ENCODE data around the gene ROR2. TPM values are rescaled to one million over a fixed set of nuclear protein-coding genes. Genes with fewer than 3 reads are reported as not detected.

Gene ROR2
- total and polyA plus RNA-seq, 9 donors = 2.1 to 9.4 (median 4.6) TPM

- DNase-seq = no peak
- Histone ChIP-seq H3K27ac (ENCODE audit: low read length) (no peak overlapping the region), H3K4me3 (ENCODE audit: low read length) (no peak overlapping the region), H3K36me3 (ENCODE audit: control insufficient read depth, insufficient read depth, low read length) (no peaks in the 10 kb centered on the region), H3K4me1 (ENCODE audit: control insufficient read depth, insufficient read depth, low read length) (no peaks in the 10 kb centered on the region), H3K9me3 (replicated peaks; ENCODE audit: control insufficient read depth, low read depth, low read length) (peaks cover 5% of the 10 kb centered on the region), H3K27me3 (ENCODE audit: control insufficient read depth, insufficient read depth, low read length) (no peaks in the 10 kb centered on the region)
- 75% methylated on average over 8 of the region's 12 CpGs for WGBS (ENCODE audit: insufficient coverage)
These were observed 382.3 kb downstream of the ROR2 start for GRCh38 chr9:91567642-91568274.

GRCh38 chr9:91564081-91564670 is 385.9 kb downstream of the ROR2 start:
- DNase-seq = no peak
- no peak overlapping the region for H3K27ac ChIP-seq (ENCODE audit: low read length)
- peaks cover 2% of the 10 kb centered on the region for H3K9me3 ChIP-seq (replicated peaks; ENCODE audit: control insufficient read depth, low read depth, low read length)
- no peak overlapping the region for H3K4me3 ChIP-seq (ENCODE audit: low read length)
- no peaks in the 10 kb centered on the region for H3K27me3 ChIP-seq (ENCODE audit: control insufficient read depth, insufficient read depth, low read length)
- no peaks in the 10 kb centered on the region for H3K36me3 ChIP-seq (ENCODE audit: control insufficient read depth, insufficient read depth, low read length)
- WGBS (ENCODE audit: insufficient coverage) = no CpG with 5 or more reads among the region's 3 CpGs
- H3K4me1 ChIP-seq (ENCODE audit: control insufficient read depth, insufficient read depth, low read length) = no peaks in the 10 kb centered on the region

GRCh38 chr9:91562416-91562815 is 387.6 kb downstream of the ROR2 start:
- DNase-seq = no peak
- H3K36me3 ChIP-seq (ENCODE audit: control insufficient read depth, insufficient read depth, low read length) = no peaks in the 10 kb centered on the region
- no peaks in the 10 kb centered on the region for H3K27me3 ChIP-seq (ENCODE audit: control insufficient read depth, insufficient read depth, low read length)
- no peak overlapping the region for H3K4me3 ChIP-seq (ENCODE audit: low read length)
- H3K4me1 ChIP-seq (ENCODE audit: control insufficient read depth, insufficient read depth, low read length) = no peaks in the 10 kb centered on the region
- 100% methylated on average over 1 of the region's 3 CpGs for WGBS (ENCODE audit: insufficient coverage)
- H3K27ac ChIP-seq (ENCODE audit: low read length) = no peak overlapping the region
- no peaks in the 10 kb centered on the region for H3K9me3 ChIP-seq (replicated peaks; ENCODE audit: control insufficient read depth, low read depth, low read length)

- no peak for DNase-seq
- Histone ChIP-seq H3K27me3 (ENCODE audit: control insufficient read depth, insufficient read depth, low read length) (no peaks in the 10 kb centered on the region), H3K27ac (ENCODE audit: low read length) (no peak overlapping the region), H3K36me3 (ENCODE audit: control insufficient read depth, insufficient read depth, low read length) (no peaks in the 10 kb centered on the region), H3K4me1 (ENCODE audit: control insufficient read depth, insufficient read depth, low read length) (no peaks in the 10 kb centered on the region), H3K9me3 (replicated peaks; ENCODE audit: control insufficient read depth, low read depth, low read length) (no peaks in the 10 kb centered on the region), H3K4me3 (ENCODE audit: low read length) (no peak overlapping the region)
- WGBS (ENCODE audit: insufficient coverage) = no CpG with 5 or more reads among the region's 2 CpGs
These were observed 389.7 kb downstream of the ROR2 start for GRCh38 chr9:91560301-91560700.

GRCh38 chr9:91558879-91559278 is 391.1 kb downstream of the ROR2 start:
- H3K9me3 ChIP-seq (replicated peaks; ENCODE audit: control insufficient read depth, low read depth, low read length) = no peaks in the 10 kb centered on the region
- H3K27me3 ChIP-seq (ENCODE audit: control insufficient read depth, insufficient read depth, low read length) = no peaks in the 10 kb centered on the region
- no peak for DNase-seq
- WGBS (ENCODE audit: insufficient coverage) = no CpG with 5 or more reads among the region's 2 CpGs
- H3K4me3 ChIP-seq (ENCODE audit: low read length) = no peak overlapping the region
- no peaks in the 10 kb centered on the region for H3K36me3 ChIP-seq (ENCODE audit: control insufficient read depth, insufficient read depth, low read length)
- H3K27ac ChIP-seq (ENCODE audit: low read length) = no peak overlapping the region
- no peaks in the 10 kb centered on the region for H3K4me1 ChIP-seq (ENCODE audit: control insufficient read depth, insufficient read depth, low read length)

GRCh38 chr9:91558395-91558794 is 391.6 kb downstream of the ROR2 start:
- Histone ChIP-seq H3K27ac (ENCODE audit: low read length) (no peak overlapping the region), H3K27me3 (ENCODE audit: control insufficient read depth, insufficient read depth, low read length) (no peaks in the 10 kb centered on the region), H3K9me3 (replicated peaks; ENCODE audit: control insufficient read depth, low read depth, low read length) (no peaks in the 10 kb centered on the region), H3K4me1 (ENCODE audit: control insufficient read depth, insufficient read depth, low read length) (no peaks in the 10 kb centered on the region), H3K36me3 (ENCODE audit: control insufficient read depth, insufficient read depth, low read length) (no peaks in the 10 kb centered on the region), H3K4me3 (ENCODE audit: low read length) (no peak overlapping the region)
- WGBS (ENCODE audit: insufficient coverage) = 86% methylated on average over 1 of the region's 3 CpGs
- DNase-seq = no peak

- Histone ChIP-seq H3K4me1 (ENCODE audit: control insufficient read depth, insufficient read depth, low read length) (no peaks in the 10 kb centered on the region), H3K36me3 (ENCODE audit: control insufficient read depth, insufficient read depth, low read length) (no peaks in the 10 kb centered on the region), H3K9me3 (replicated peaks; ENCODE audit: control insufficient read depth, low read depth, low read length) (no peaks in the 10 kb centered on the region), H3K4me3 (ENCODE audit: low read length) (no peak overlapping the region), H3K27me3 (ENCODE audit: control insufficient read depth, insufficient read depth, low read length) (no peaks in the 10 kb centered on the region), H3K27ac (ENCODE audit: low read length) (no peak overlapping the region)
- no peak for DNase-seq
- no CpG with 5 or more reads among the region's 2 CpGs for WGBS (ENCODE audit: insufficient coverage)
These were observed 392.7 kb downstream of the ROR2 start for GRCh38 chr9:91557327-91557726.

- Histone ChIP-seq H3K27me3 (ENCODE audit: control insufficient read depth, insufficient read depth, low read length) (no peaks in the 10 kb centered on the region), H3K4me3 (ENCODE audit: low read length) (no peak overlapping the region), H3K36me3 (ENCODE audit: control insufficient read depth, insufficient read depth, low read length) (no peaks in the 10 kb centered on the region), H3K9me3 (replicated peaks; ENCODE audit: control insufficient read depth, low read depth, low read length) (no peaks in the 10 kb centered on the region), H3K4me1 (ENCODE audit: control insufficient read depth, insufficient read depth, low read length) (no peaks in the 10 kb centered on the region), H3K27ac (ENCODE audit: low read length) (no peak overlapping the region)
- no peak for DNase-seq
- no CpG with 5 or more reads among the region's 2 CpGs for WGBS (ENCODE audit: insufficient coverage)
These were observed 394.9 kb downstream of the ROR2 start for GRCh38 chr9:91555132-91555531.

GRCh38 chr9:91549177-91549576 is 400.9 kb downstream of the ROR2 start:
- no peaks in the 10 kb centered on the region for H3K4me1 ChIP-seq (ENCODE audit: control insufficient read depth, insufficient read depth, low read length)
- H3K27ac ChIP-seq (ENCODE audit: low read length) = no peak overlapping the region
- DNase-seq = no peak
- H3K27me3 ChIP-seq (ENCODE audit: control insufficient read depth, insufficient read depth, low read length) = no peaks in the 10 kb centered on the region
- H3K9me3 ChIP-seq (replicated peaks; ENCODE audit: control insufficient read depth, low read depth, low read length) = no peaks in the 10 kb centered on the region
- no peaks in the 10 kb centered on the region for H3K36me3 ChIP-seq (ENCODE audit: control insufficient read depth, insufficient read depth, low read length)
- WGBS (ENCODE audit: insufficient coverage) = 60% methylated on average over 3 of the region's 5 CpGs
- H3K4me3 ChIP-seq (ENCODE audit: low read length) = no peak overlapping the region

GRCh38 chr9:91547081-91547480 is 402.9 kb downstream of the ROR2 start:
- Histone ChIP-seq H3K9me3 (replicated peaks; ENCODE audit: control insufficient read depth, low read depth, low read length) (no peaks in the 10 kb centered on the region), H3K27ac (ENCODE audit: low read length) (no peak overlapping the region), H3K27me3 (ENCODE audit: control insufficient read depth, insufficient read depth, low read length) (no peaks in the 10 kb centered on the region), H3K4me3 (ENCODE audit: low read length) (no peak overlapping the region), H3K4me1 (ENCODE audit: control insufficient read depth, insufficient read depth, low read length) (no peaks in the 10 kb centered on the region), H3K36me3 (ENCODE audit: control insufficient read depth, insufficient read depth, low read length) (no peaks in the 10 kb centered on the region)
- no peak for DNase-seq
- 82% methylated on average over 1 of the region's 2 CpGs for WGBS (ENCODE audit: insufficient coverage)

GRCh38 chr9:91546574-91546973 is 403.5 kb downstream of the ROR2 start:
- Histone ChIP-seq H3K36me3 (ENCODE audit: control insufficient read depth, insufficient read depth, low read length) (no peaks in the 10 kb centered on the region), H3K27ac (ENCODE audit: low read length) (no peak overlapping the region), H3K9me3 (replicated peaks; ENCODE audit: control insufficient read depth, low read depth, low read length) (no peaks in the 10 kb centered on the region), H3K4me3 (ENCODE audit: low read length) (no peak overlapping the region), H3K27me3 (ENCODE audit: control insufficient read depth, insufficient read depth, low read length) (no peaks in the 10 kb centered on the region), H3K4me1 (ENCODE audit: control insufficient read depth, insufficient read depth, low read length) (no peaks in the 10 kb centered on the region)
- DNase-seq = no peak
- WGBS (ENCODE audit: insufficient coverage) = 89% methylated on average over 3 of the region's 4 CpGs

All from muscle of leg (tissue), 11 donors.